Fibroblast of pulmonary artery (primary cell): ENCODE results near the gene PBOV1.

Experiments
- DNase-seq: peaks from one replicate; pipeline ENCODE4 v3.0.0-alpha.2; 2010; ENCODE audit warnings: low read depth
- H3K4me3 ChIP-seq: replicated peaks from 2 replicates; pipeline ENCODE4 v1.5.1; 2011; ENCODE audit warnings: low read depth, mild to moderate bottlenecking, control low read depth, low read length, moderate library complexity
- CTCF ChIP-seq: IDR thresholded peaks from 2 replicates; pipeline ENCODE4 v1.5.1; 2011; ENCODE audit warnings: mild to moderate bottlenecking, control low read depth, low read length, inconsistent platforms; ENCODE audit errors: missing control alignments

Gene PBOV1

GRCh38 chr6:138201836-138202235, 16.5 kb downstream of the PBOV1 start:
- no peak overlapping the region for H3K4me3 ChIP-seq
- no peak for DNase-seq
- no peak for TF ChIP-seq CTCF

GRCh38 chr6:138198430-138199091, 19.7 kb downstream of the PBOV1 start:
- no peak overlapping the region for H3K4me3 ChIP-seq
- DNase-seq = no peak
- no peak for TF ChIP-seq CTCF

- no peak for TF ChIP-seq CTCF
- no peak for DNase-seq
- no peak overlapping the region for H3K4me3 ChIP-seq
These were observed 20.7 kb downstream of the PBOV1 start for GRCh38 chr6:138197570-138197969.

GRCh38 chr6:138196122-138196738, 22.1 kb downstream of the PBOV1 start:
- no peak for TF ChIP-seq CTCF
- no peak for DNase-seq
- H3K4me3 ChIP-seq = no peak overlapping the region

GRCh38 chr6:138194287-138194686, 24.0 kb downstream of the PBOV1 start:
- no peak for DNase-seq
- no peak overlapping the region for H3K4me3 ChIP-seq
- no peak for TF ChIP-seq CTCF

- DNase-seq = no peak
- TF ChIP-seq CTCF = no peak
- no peak overlapping the region for H3K4me3 ChIP-seq
These were observed 29.9 kb downstream of the PBOV1 start for GRCh38 chr6:138188278-138188941.
